Right lung (tissue), 10 donors: ENCODE measurements around the gene ERAS. TPM values are rescaled to one million over a fixed set of nuclear protein-coding genes. Genes with fewer than 3 reads are reported as not detected.

Source experiments
- DNase-seq, 2 donors: peaks; one replicate each; pipeline ENCODE4 v3.0.0-alpha.2; 2013
- long read RNA-seq, 8 donors: transcript quantifications; one replicate each; lab custom pipeline, GENCODE V29; 2026
- polyA plus RNA-seq, 5 donors: library from polyadenylated mRNA; unstranded; fragments of 120-200 nt; gene quantifications; one replicate each; pipeline versions ENCODE4 v1.2.1 to v1.2.3, GENCODE V29; 2013; ENCODE audit warnings: inconsistent platforms in 1 of 5, low replicate concordance in 1 of 5; ENCODE audit not compliant: insufficient read length in 5 of 5, insufficient read depth in 1 of 5

The ERAS gene
- under 1 TPM in 4 of 5 donors, not detected in 1; 0.14 to 0.30 (median 0.22) TPM for polyA plus RNA-seq
- long read RNA-seq, donor 1: 0 reads
- long read RNA-seq, donor 2: 0 reads
- long read RNA-seq, donor 3, partial matches to known transcripts: 0 of 1 reads
- long read RNA-seq, donor 3, other reads (novel, unspliced or antisense): 0 of 1 reads
- long read RNA-seq, donor 4: 0 reads
- long read RNA-seq, donor 5: 0 reads
- long read RNA-seq, donor 6: 0 reads
- long read RNA-seq, donor 7: 0 reads
- long read RNA-seq, donor 8: 0 reads

GRCh38 chrX:48826135-48826875, at the start of gene ERAS:
ERAS (plus strand) TSS chrX:48826513; CDS start chrX:48829124, 2,611 bp downstream.
- no peak for DNase-seq

DNA sequence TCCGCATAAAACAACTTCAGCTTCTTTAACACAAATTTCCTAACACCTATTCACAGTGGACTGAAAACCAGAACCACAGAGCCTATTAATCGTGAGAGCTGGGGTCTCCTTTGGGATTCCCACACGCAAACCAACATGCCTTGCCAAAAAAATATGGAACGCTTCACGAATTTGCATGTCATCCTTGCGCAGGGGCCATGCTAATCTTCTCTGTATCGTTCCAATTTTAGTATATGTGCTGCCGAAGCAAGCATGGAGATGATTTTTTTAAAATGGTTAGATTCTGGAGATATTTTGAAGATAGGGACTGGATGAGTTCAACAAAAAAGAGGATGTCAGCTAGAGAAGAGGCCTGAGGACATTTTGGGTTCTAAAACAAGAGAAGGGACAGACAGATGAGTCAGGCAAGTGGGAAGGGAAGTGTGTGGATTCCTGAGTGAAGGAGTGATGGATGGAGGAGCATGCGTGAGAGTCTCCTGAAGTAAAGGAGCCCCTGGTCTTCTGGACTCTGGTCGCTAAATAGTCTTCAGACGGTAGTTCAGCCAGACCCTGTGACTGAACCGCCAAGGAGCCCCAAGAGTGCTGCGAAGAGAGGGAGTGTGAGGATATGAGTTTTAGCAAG, 49.4 kb upstream of the ERAS start:
- DNase-seq: no peak

GRCh38 chrX:48779399-48779798, 46.9 kb upstream of the ERAS start:
- DNase-seq: no peak

- DNase-seq: no peak
Observed at GRCh38 chrX:48781705-48782104, 44.6 kb upstream of the ERAS start.

GRCh38 chrX:48782216-48782615, 44.1 kb upstream of the ERAS start:
- DNase-seq: no peak

DNA sequence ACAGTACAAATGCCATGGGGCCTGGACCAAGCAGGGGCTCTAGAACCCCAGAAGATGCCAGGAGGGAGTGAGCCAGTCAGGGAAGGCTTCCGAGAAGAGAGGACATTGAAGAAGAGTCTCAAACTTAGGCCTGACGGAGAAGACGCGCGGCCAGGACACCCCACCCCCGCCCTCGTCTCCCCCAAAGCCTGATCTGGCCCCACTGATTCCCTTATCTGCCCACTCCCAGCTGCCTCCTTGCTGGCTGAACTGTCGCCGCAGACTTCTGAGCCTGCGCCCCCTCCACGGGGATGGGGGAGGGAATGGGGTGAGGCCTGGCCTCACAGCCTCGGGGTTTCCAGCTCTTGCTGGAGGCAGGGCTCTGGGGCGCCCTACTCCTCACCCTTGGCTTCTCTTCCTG, 43.5 kb upstream of the ERAS start:
- DNase-seq: no peak

DNA sequence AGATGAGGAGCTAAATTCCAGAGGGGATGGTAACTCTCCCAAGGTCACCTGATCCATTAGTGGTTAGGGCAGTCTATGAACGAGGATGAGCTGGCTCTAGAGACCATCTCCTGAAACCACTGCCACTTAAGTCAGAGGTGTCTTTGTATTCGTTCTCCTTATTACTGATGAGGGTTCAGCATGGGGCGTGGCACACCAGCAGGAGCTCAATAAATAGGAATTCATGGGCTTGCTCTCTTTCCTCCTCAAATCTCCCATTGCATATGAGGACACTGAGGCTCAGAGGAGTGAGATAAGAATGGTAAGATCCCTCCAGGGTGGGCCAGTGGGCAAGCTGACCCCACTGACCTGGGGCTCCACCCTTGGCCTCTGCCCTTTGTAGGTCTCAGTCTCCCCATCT, 41.6 kb upstream of the ERAS start:
- no peak for DNase-seq

DNA sequence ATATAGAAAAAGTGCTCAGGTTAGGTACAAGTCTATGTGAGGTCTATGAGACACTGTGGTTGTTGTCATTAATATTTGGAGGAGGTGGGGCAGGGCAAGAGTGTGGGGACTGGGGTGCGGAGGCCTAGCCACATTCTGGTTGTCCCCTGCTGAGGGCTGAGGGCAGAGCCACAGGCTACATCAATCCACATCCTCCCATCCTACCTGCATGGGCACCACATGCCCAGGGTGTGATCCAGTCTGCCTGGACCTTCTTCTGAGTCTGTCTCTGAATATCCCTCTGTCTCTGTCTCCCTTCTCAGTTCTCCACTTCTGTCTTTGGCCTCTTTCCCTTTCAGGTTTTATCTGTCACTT, 41.1 kb upstream of the ERAS start:
- DNase-seq: no peak

DNA sequence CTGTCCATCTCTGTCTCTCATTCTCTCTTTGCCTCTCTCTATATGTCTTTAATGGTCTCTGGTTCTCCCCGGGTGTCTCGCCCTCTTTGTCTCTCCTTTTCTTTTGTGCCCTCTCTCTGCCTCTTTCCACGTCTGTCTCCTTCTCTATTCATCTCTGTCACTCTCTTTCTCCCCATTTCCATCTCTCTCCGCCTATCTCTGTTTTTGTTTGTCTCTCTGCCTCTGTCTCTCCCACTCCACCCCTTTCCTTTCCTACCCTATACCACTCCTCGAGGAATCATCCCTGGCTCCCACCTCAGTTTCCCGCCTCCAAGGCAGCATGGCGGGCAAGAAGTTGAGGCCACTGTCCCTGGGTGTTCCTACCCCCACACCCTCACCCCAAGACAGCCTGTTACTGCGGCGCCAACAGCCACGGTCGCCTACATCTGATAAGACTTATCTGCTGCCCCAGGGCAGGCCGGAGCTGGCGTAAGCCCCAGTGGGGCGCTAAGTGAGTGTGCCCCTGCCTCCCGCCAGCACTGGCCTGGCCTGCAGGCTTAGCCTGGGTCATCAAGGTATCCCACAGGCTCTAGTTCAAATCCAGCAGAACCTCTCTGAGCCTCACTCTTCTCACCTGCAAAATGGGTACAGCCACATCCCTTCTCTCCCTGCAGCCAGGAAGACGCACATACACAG, 40.6 kb upstream of the ERAS start:
- DNase-seq: no peak

GRCh38 chrX:48786341-48786800, 39.9 kb upstream of the ERAS start, which contains the start of gene GATA1:
GATA1 (plus strand) TSS chrX:48786590; CDS start chrX:48791110, 4,520 bp downstream.
- no peak for DNase-seq

DNA sequence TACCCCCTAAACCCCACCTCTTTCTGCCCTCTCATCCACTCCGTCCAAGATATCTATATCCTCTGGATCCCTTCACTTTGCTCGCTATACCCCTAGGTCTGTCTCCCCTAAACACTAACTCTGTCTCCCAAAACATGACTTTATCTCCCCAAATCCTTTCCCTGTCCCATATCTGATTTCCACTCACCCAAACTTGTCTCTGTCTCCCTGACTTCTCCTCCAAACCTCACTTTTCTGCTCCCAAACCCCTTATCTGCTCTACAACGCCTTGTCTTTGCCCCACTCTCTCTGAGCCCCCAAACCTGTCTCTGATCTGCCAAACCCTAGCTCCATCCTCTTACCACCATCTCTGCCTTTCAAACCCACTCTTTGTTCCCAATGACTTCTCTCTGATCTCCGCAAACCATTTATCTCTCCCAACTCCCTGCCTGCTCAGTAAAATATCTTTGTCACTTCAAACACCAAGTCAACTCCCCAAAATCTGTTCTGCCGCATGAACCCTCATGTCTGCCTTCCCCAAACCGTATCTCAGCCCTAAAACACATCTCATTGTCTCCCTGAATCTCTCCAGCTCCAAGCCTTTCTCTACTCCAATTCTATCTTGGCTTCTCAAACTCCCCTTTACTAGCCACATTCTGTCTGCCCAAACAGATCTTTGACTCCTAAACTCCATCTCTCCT, 39.3 kb upstream of the ERAS start:
- no peak for DNase-seq

DNA sequence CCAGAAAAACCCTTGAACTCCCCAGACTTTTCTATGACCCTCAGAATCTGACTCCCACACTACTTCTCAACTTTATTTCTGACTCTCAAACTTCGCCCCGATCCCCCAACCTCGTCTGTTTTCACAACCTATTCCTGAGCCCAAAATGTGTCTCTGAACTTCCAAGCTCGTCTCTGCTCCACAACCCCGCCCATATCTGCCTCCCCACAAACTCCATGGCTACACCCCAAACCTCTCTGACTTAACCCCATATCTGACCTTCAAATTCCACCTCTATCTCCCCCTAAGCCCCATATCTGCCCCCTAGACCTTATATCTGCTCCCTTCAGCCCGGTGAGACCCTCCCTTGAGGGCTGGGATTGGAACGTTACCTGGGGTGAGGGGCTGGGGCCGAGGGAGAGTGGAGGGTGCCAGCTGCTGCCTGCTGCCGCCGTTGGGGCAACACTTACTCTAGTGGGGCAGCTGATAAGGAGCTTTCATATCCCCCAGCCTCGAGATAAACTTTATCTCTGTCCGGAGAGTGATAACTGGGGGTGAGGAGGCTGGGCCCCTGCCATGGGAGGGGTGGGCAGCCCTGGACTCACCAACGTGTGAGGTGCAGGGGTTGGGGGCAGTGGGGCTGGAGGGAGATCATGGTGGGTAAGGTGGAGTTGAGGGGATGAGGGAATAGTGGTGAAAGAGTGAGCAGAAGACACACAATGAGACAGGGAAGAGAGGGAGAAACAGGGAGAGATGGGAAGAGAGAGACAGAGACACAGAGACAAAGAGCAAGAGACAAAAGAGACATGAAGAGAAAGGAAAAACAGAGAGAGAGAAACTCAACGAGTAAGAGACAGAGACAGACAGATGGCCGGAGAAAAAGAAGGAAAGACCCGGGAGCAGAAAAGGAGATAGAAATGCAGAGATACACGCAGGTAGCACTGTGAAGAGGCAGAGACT, 38.5 kb upstream of the ERAS start:
- no peak for DNase-seq

- no peak for DNase-seq
Observed at GRCh38 chrX:48789366-48790220, 36.7 kb upstream of the ERAS start.

GRCh38 chrX:48790477-48790876, 35.8 kb upstream of the ERAS start:
- DNase-seq: no peak

DNA sequence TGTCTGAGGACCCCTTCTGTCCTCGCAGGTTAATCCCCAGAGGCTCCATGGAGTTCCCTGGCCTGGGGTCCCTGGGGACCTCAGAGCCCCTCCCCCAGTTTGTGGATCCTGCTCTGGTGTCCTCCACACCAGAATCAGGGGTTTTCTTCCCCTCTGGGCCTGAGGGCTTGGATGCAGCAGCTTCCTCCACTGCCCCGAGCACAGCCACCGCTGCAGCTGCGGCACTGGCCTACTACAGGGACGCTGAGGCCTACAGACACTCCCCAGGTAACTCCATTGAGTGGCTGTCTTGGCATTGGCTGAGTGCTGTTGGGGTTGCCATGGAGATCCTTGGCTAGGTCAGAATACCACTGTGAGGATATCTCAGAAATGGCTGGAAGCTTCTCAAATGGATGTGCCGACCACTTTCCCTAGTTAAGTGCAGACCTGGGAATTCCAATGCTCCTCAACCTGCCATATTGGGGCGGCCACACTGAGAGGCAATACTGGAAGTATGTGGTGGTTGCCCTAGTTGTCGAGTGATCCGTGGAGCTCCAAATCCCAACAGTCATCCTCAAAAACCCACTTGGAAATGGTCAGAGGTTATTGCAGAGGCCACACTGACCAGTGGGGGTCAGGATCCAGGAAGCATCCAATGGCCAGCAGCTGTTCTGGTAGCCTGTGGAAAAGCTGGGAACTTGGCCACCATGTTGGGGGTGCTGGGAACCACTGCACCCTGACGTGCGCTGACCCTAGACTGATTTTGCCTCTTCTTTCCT, 35.1 kb upstream of the ERAS start:
- no peak for DNase-seq

DNA sequence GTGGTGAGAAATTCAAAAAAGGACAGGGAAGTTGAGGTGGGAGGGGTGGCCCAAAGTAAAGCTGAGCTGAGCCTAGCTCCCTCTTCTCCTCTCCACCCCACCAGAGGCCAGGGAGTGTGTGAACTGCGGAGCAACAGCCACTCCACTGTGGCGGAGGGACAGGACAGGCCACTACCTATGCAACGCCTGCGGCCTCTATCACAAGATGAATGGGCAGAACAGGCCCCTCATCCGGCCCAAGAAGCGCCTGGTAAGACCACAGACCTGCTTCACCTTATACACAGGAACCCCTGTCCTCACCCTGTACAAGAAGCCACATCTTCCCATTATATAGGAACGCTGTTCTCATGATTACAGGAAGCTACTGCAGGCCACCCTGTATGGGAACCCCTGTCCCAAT, 34.1 kb upstream of the ERAS start:
- no peak for DNase-seq

DNA sequence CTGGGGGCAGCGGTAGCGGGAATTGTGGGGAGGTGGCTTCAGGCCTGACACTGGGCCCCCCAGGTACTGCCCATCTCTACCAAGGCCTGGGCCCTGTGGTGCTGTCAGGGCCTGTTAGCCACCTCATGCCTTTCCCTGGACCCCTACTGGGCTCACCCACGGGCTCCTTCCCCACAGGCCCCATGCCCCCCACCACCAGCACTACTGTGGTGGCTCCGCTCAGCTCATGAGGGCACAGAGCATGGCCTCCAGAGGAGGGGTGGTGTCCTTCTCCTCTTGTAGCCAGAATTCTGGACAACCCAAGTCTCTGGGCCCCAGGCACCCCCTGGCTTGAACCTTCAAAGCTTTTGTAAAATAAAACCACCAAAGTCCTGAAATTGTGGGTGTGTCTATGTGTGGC, 32.4 kb upstream of the ERAS start:
- no peak for DNase-seq

DNA sequence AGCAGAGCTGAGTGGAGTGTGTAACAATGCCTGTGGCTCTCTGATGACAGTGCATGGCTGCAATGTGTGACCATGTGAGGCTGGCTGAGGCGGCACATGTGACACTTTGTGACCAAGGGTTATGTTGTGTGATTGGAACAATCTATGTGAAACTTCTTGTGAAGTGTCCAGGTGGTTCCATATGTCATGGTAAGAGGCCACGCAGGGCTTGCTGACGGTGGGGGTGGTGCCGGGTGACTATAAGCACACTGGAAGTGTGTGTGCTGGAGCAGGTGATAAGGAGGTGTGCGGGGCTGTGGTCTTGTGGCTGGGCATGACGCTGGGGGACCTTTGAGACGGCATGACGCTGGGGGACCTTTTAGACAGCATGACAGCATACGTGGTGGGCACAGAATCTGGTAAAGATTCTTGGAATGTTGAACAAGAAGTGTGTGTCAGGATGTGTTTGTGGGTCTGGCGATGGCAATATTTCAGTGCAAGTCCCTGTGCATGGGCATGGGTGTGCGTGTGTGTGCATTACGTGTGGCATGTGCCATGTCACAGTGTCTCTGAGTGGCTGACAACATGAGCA, 31.9 kb upstream of the ERAS start:
- DNase-seq: no peak
